Activated T-cell treated with anti-CD3 and anti-CD28 coated beads, Interleukin-2, amount 50 U/mL, for 72 hours (primary cell): ENCODE measurements around the gene LRRC28. TPM values are rescaled to one million over a fixed set of nuclear protein-coding genes. Genes with fewer than 3 reads are reported as not detected.
"Not testable (repeated sequence)": the region's sequence is repeated elsewhere in the genome, so short reads cannot be mapped to it uniquely, and the experiment has no call there.

Experiments
- ATAC-seq, 2 donors: fragments of 150-1000 bp; cut with Tn5 transposase; replicated peaks in 1 of 2; 2 replicates each; pipeline ENCODE4 v1.10.0; 2021; ENCODE audit warnings: moderate library complexity in 2 of 2, mild to moderate bottlenecking in 1 of 2
- DNase-seq, 2 donors: peaks; one replicate each; pipeline ENCODE4 v3.0.0; 2021 to 2022; ENCODE audit warnings: mixed read lengths in 1 of 2
- H3K27ac Mint-ChIP-seq: one replicate; pipeline ENCODE4 v1.8.0; 2022; ENCODE audit warnings: mild to moderate bottlenecking, moderate library complexity, mixed read lengths
- H3K27me3 Mint-ChIP-seq: one replicate; pipeline ENCODE4 v1.8.0; 2022; ENCODE audit warnings: low read depth, mixed read lengths
- H3K36me3 Mint-ChIP-seq, 2 donors: one replicate each; pipeline ENCODE4 v1.8.0; 2022; ENCODE audit warnings: mixed read lengths in 2 of 2, mild to moderate bottlenecking in 1 of 2; ENCODE audit not compliant: insufficient read depth in 2 of 2
- H3K4me1 Mint-ChIP-seq: one replicate; pipeline ENCODE4 v1.8.0; 2022; ENCODE audit warnings: low read depth, mixed read lengths
- H3K4me3 Mint-ChIP-seq, 2 donors: one replicate each; pipeline ENCODE4 v1.8.0; 2022; ENCODE audit warnings: mild to moderate bottlenecking in 2 of 2, mixed read lengths in 2 of 2, moderate library complexity in 2 of 2
- H3K9me3 Mint-ChIP-seq, 2 donors: one replicate each; pipeline ENCODE4 v1.8.0; 2022; ENCODE audit warnings: mixed read lengths in 2 of 2
- total RNA-seq, 2 donors: library from RNA; stranded (reverse); gene quantifications; one replicate each; pipeline ENCODE4 v1.2.3, GENCODE V29; 2022

The LRRC28 gene
- total RNA-seq, 2 donors from 2014 or later: 23.3 to 29.0 TPM

DNA sequence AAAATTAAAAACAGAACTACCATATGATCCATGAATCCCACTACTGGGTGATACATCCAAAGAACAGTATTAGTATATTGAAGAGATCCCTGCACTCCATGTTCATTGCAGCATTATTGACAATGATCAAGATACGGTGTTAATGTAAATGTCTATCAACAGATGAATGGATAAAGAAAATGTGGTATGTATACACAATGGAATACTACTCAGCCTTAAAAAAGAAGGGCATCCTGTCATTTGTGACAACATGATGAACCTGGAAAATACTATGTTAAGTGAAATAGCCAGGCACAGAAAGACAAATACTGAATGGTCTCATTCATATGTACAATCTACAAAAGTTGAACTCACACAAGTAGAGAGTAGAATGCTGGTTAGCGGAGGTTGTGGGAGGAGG lies 18.5 kb upstream of the LRRC28 start:
- H3K27me3 Mint-ChIP-seq: peaks cover 13% of the 10 kb centered on the region
- DNase-seq (no peak), ATAC-seq (no peak)
- no peak overlapping the region for H3K27ac Mint-ChIP-seq
- H3K4me3 Mint-ChIP-seq: no peak overlapping the region
- no peaks in the 10 kb centered on the region for H3K4me1 Mint-ChIP-seq
- H3K9me3 Mint-ChIP-seq: no peaks in the 10 kb centered on the region
- H3K36me3 Mint-ChIP-seq: no peaks in the 10 kb centered on the region

DNA sequence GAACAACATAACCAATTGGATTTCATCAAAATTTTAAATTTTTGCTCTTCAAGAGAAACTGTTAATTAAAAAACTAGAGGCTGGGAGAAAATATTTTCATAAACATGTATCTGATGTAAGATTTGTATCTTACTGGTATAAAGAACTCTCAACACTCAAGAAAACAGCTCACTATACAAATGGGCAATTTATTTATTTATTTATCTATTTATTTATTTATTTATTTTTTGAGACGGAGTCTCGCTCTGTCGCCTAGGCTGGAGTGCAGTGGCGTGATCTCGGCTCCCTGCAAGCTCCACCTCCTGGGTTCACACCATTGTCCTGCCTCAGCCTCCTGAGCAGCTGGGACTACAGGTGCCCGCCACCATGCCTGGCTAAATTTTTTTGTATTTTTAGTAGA lies 17.1 kb upstream of the LRRC28 start:
- DNase-seq, H3K9me3 Mint-ChIP-seq, H3K36me3 Mint-ChIP-seq, ATAC-seq, H3K4me1 Mint-ChIP-seq, H3K27ac Mint-ChIP-seq, H3K4me3 Mint-ChIP-seq: not testable (repeated sequence)
- H3K27me3 Mint-ChIP-seq: peaks cover 11% of the 10 kb centered on the region

DNA sequence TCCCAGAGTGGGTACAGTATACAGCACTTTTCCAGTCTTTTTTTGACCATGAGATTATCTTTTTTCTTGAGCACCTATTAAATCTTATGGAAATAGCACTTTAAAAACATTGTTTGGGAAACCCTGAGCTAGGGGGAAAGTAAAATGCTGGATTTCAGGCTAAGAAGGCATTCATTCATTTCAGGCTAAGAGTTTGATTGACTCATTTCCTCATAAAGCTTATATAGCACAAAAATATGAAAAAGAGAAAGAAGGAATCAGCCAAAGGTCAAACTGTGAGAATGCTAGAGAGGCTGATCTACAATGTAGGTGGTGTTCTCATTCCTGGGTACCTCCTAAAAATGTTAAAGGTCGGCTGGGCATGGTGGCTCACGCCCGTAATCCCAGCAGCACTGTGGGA lies 12.4 kb upstream of the LRRC28 start:
- Mint-ChIP-seq H3K27ac (no peak overlapping the region), H3K4me1 (peaks cover 5% of the 10 kb centered on the region), H3K9me3 (no peaks in the 10 kb centered on the region), H3K36me3 (no peaks in the 10 kb centered on the region), H3K4me3 (no peak overlapping the region), H3K27me3 (peaks cover 29% of the 10 kb centered on the region)
- DNase-seq (no peak), ATAC-seq (no peak)

DNA sequence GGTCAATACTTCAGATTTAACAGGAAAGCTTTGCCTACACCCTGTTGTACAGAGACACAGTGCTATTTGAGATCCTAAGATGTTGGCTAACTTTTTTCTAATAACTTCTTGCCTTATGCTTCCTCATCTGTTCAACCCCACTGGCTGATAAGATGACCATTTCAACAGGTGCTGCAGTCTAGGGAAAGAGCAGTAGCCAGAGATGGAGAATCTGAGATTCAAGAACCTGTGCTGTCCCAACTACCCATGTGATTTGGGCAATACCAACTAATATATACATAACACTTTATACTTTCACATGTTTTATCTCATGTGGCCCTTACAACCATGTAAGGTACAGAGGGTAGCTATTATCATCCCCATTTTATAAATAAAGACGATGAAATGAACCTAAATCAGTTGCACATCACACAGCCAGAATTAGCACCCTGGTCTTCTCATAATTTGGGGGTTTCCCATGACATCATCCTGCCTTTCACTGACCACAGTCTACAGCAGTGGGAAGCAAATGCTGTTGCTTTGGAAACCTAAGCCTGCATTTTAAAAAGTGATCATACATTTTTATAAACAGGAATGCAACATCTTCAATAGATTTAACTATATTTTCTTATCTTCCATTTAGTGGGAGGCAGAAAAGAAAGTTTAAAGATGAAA lies 11.6 kb upstream of the LRRC28 start:
- Mint-ChIP-seq H3K4me3 (no peak overlapping the region), H3K9me3 (no peaks in the 10 kb centered on the region), H3K4me1 (peaks cover 5% of the 10 kb centered on the region), H3K27me3 (peaks cover 30% of the 10 kb centered on the region), H3K27ac (no peak overlapping the region), H3K36me3 (no peaks in the 10 kb centered on the region)
- peak; percentile 70 to 84 for ATAC-seq
- DNase-seq: peak; percentile 12 to 22

DNA sequence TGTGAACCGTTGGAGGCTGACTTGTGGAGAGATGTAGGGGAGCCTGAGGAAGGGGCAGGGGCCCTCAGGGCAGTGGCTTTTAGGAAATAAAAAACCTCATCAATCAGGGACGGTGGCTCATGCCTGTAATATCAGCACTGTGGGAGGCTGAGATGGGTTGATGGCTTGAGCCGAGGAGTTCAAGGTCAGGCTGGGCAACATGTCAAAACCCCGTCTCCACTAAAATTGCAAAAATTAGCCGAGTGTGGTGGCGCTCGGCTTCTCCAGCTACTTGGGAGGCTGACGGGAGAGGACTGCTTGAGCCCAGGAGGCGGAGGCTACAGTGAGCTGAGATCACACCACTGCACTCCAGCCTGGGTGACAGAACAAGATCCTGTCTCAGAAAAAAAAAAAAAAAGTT lies 9.5 kb upstream of the LRRC28 start:
- Mint-ChIP-seq H3K27me3 (peaks cover 23% of the 10 kb centered on the region), H3K4me1 (peaks cover 5% of the 10 kb centered on the region)

DNA sequence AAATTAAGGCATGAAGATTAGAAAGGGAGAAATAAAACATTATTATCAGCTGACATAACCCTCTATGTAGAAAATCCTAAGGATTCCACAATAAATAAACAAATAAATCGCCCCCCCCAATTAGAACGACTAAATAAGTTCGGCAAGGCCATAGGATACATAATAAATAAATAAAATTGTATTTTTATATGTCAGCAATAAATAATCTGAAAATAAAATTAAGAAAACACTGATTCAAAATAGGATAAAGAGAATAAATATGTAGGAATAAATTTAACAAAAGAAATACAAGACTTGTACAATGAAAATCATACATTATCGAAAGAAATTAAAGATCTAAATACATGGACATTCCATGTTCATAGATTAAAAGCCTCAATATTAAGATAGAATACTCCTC lies 7.0 kb upstream of the LRRC28 start:
- Mint-ChIP-seq H3K27me3 (peaks cover 23% of the 10 kb centered on the region), H3K4me1 (no peaks in the 10 kb centered on the region), H3K27ac (no peak overlapping the region), H3K9me3 (no peaks in the 10 kb centered on the region), H3K4me3 (no peak overlapping the region), H3K36me3 (no peaks in the 10 kb centered on the region)
- no peak for ATAC-seq
- no peak for DNase-seq

More for the DNA sequence above, 9.5 kb upstream of the LRRC28 start:
- H3K4me3 Mint-ChIP-seq: no peak overlapping the region
- ATAC-seq (no peak), DNase-seq (no peak)
- no peaks in the 10 kb centered on the region for H3K9me3 Mint-ChIP-seq
- H3K36me3 Mint-ChIP-seq: no peaks in the 10 kb centered on the region
- H3K27ac Mint-ChIP-seq: no peak overlapping the region

DNA sequence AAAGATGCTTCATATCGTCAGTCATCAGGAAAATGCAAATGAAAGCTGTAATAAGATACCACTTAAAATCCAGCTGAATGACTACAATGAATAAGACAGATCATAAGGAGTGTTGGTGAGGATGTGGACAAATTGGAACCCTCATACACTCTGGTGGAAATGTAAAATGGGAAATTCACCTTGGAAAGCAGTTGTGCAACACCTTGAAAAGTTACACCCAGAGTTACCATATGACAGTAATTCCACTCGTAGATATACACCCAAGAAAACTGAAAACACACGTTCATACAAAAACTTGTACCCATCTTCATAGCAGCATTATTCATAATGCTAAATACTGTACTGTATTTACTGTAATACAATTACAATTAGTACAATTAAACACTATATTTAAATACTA lies 4.2 kb upstream of the LRRC28 start:
- Mint-ChIP-seq H3K27me3 (peaks cover 16% of the 10 kb centered on the region), H3K4me1 (peaks cover 13% of the 10 kb centered on the region), H3K27ac (no peak overlapping the region), H3K9me3 (no peaks in the 10 kb centered on the region), H3K36me3 (peaks cover 4 to 5% of the 10 kb centered on the region in 2 donors), H3K4me3 (no peak overlapping the region)
- no peak for DNase-seq
- no peak for ATAC-seq

DNA sequence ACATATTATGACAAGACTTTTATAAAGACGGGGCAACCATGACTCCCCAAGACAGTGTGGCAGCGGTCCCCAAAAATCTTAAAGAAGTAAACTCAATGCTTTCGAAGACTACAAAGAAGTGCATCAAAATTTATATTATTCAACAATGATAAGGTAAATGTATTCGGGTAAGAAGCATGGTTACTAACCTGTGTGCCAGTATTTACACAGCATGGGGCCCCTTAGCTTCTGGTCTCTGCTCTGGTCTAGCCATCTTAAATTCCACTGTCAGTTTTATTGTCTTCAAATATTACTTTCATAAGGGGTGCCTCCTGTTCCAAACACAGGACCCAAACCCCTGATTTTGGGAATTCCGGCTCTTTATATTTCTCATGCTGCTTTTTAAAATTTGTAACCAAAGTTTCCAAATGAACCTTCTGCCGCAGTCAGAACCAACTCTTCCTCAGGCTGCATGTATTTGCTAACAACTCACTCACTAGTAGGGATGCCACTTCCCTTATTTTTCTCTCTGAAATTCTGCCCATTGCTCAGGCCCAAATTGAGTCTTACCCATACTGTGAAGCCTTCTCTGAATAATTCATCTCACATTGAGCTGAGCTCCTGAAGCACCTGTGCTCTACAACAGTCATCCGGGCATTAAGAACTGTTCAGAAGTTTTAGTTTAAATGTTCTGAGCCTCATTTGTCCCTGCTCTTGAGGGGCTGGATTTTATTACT lies 3.1 kb upstream of the LRRC28 start:
- no peak for ATAC-seq

DNA sequence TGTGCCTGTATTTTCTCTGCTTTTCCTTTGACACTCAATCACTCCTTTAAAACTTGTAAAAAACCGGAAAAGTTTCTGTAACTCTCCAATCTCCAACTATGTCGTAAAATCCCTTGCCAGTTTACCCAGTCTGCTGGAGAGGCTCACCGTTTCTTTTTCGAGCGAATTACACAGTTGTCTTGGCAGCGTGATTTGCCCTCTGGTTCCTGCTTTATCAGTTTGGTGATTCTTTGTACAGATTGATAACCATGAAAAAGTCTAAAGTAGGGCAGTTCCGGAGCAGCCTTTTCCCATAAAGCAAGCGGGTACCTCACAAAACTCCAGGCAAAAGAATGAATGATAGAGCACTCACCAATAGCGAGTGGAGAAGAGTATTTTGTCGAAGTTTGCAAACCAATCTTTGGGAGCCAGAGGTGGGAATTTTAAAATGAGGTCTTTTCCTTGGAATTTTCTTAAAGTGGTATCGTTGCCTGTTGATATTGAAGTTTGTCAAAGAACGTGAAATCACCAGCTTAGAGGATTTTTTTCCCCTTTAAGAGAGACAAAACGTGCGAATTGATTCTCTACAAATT lies 1.9 kb upstream of the LRRC28 start, which contains the start of gene TTC23:
Gene TTC23, minus strand, starts transcription at position 312 of the 572 bp plus-strand sequence. CDS start 20,869 bp downstream, outside the sequence.
- peaks cover 33% of the 10 kb centered on the region for H3K4me1 Mint-ChIP-seq
- H3K36me3 Mint-ChIP-seq: peaks cover 4 to 5% of the 10 kb centered on the region in 2 donors
- no peaks in the 10 kb centered on the region for H3K27me3 Mint-ChIP-seq
- H3K4me3 Mint-ChIP-seq: peak within 1 kb of the TSS; percentile 91 to 93
- H3K9me3 Mint-ChIP-seq: no peaks in the 10 kb centered on the region
- peak within 1 kb of the TSS; percentile 78 for H3K27ac Mint-ChIP-seq
- DNase-seq: no peak
- no peak for ATAC-seq

More for the DNA sequence above, 3.1 kb upstream of the LRRC28 start:
- no peak overlapping the region for H3K27ac Mint-ChIP-seq
- no peak overlapping the region for H3K4me3 Mint-ChIP-seq
- no peaks in the 10 kb centered on the region for H3K9me3 Mint-ChIP-seq
- peaks cover 8% of the 10 kb centered on the region for H3K27me3 Mint-ChIP-seq
- DNase-seq: no peak
- H3K36me3 Mint-ChIP-seq: peaks cover 4 to 5% of the 10 kb centered on the region in 2 donors
- H3K4me1 Mint-ChIP-seq: peaks cover 24% of the 10 kb centered on the region

DNA sequence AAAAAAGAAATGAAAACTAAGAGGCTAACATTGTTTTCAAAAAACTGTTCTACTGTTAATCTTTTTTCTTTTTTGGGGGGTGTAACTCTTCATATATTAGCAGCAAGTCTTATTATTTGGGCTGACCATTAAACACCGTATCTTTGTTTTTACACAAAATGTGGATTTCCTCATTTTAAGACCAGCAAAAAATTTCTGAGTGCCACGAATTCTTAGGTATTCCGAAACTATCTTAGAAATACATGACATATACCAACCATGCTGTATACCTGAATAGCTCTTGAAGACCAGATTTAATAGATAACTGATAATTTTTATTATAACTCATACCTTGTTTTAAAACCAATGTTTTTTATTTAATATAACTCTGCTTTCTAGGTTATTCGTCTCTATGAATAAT lies 1.3 kb upstream of the LRRC28 start:
- H3K4me1 Mint-ChIP-seq: peaks cover 33% of the 10 kb centered on the region
- no peak for DNase-seq
- peaks cover 4 to 5% of the 10 kb centered on the region in 2 donors for H3K36me3 Mint-ChIP-seq
- no peaks in the 10 kb centered on the region for H3K27me3 Mint-ChIP-seq
- peak overlapping the region; percentile 91 to 93 for H3K4me3 Mint-ChIP-seq
- ATAC-seq: no peak
- no peak overlapping the region for H3K27ac Mint-ChIP-seq
- no peaks in the 10 kb centered on the region for H3K9me3 Mint-ChIP-seq

DNA sequence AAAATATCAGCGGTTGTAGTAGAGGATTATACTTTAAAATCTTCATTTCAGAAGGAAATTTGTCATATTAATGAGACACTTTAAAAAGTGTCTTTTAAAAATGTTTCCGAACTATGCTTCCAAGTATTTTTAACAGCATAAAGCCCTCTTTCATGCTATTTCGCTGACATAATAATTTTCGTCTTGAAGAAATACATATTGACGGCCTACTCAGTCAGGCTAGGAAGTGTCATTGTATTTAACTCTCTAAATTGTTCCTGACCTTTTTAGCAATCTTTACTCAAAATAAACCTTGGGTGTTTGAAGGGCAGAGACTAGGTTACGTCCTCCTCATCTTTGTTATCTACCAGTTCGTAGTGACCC lies 806 bp upstream of the LRRC28 start:
- peaks cover 4 to 5% of the 10 kb centered on the region in 2 donors for H3K36me3 Mint-ChIP-seq
- ATAC-seq: no peak
- peak overlapping the region; percentile 91 to 93 for H3K4me3 Mint-ChIP-seq

DNA sequence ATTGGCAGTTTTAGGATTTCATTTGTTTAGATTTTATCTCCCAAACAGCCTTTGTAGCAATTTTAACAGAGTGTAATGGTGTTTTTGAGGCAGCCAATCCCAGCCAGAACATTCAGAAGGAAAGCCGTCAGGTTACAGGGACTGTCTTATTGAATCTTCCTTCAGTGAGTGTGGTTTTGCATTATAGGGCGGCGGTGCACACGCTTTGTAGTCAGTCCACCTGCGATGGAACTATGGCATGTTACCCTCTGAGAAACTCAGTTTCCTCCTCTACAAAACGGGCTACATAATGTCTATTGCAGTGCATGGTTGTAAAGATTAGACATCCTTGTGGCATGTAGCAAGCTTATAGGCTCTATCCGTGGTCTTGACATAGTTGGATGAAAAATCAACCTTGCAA lies 1.0 kb downstream of the LRRC28 start:
- H3K36me3 Mint-ChIP-seq: peaks cover 4 to 5% of the 10 kb centered on the region in 2 donors
- H3K9me3 Mint-ChIP-seq: no peaks in the 10 kb centered on the region
- ATAC-seq (no peak), DNase-seq (no peak)
- H3K27me3 Mint-ChIP-seq: no peaks in the 10 kb centered on the region
- H3K27ac Mint-ChIP-seq: peak overlapping the region; percentile 80
- H3K4me3 Mint-ChIP-seq: peak overlapping the region; percentile 91 to 93
- H3K4me1 Mint-ChIP-seq: peaks cover 33% of the 10 kb centered on the region

More for the DNA sequence above, 806 bp upstream of the LRRC28 start:
- H3K4me1 Mint-ChIP-seq: peaks cover 33% of the 10 kb centered on the region
- DNase-seq: no peak
- H3K9me3 Mint-ChIP-seq: no peaks in the 10 kb centered on the region
- peak overlapping the region; percentile 78 for H3K27ac Mint-ChIP-seq
- no peaks in the 10 kb centered on the region for H3K27me3 Mint-ChIP-seq

DNA sequence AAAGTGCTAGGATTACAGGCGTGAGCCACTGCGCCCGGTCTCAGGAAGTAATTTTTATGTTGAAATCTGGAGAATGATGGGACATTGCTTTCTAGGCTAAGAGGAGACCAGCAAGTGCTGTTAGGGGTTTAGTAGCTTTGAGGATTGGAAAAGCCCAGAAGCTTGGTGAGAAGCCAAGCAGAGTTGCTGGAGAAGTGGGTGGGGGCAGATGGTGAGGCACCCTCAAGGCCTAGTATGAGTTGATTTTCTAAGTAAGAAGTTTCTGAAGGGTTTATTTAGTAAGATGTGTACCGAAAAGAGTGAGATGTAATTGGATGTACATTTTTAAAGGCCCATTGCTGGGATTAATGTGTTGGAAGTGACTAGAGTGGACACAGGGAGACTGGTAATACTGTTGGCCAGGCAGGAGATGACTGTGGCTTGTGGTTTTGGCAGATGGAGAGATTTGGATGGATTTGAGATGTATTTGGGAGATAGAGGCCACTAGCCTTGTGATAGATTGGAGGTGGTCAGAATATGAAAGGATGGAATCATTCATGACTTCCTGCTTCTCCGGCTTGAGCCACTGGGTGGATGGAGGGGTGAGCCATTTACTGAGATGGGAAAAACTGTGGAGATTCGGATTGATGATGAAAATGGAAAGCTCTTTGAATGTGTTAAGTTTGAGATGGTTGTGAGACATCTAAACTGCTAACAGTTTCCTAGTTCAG lies 2.3 kb downstream of the LRRC28 start:
- peaks cover 5 to 8% of the 10 kb centered on the region in 2 donors for H3K36me3 Mint-ChIP-seq
- H3K27ac Mint-ChIP-seq: peak overlapping the region; percentile 91
- peak overlapping the region; percentile 75 to 77 for H3K4me3 Mint-ChIP-seq
- H3K4me1 Mint-ChIP-seq: peaks cover 33% of the 10 kb centered on the region
- ATAC-seq (peak in 1 of 2 donors; percentile 16), DNase-seq (peak; percentile 23 to 32)
- no peaks in the 10 kb centered on the region for H3K27me3 Mint-ChIP-seq
- no peaks in the 10 kb centered on the region for H3K9me3 Mint-ChIP-seq
